K562 (cell line): ENCODE measurements around the gene EPHA4.

Source experiments
- GTF2F1 ChIP-seq: IDR thresholded peaks from 2 replicates; pipeline ENCODE4 v1.6.1; 2011; ENCODE audit warnings: low read depth, low read length, improper control_type of control experiment
- POLR2A ChIP-seq: fragments of 450-650 bp; conservative IDR thresholded peaks from 2 replicates; pipeline ENCODE4 v1.6.1; 2016
- SIN3A ChIP-seq, 2 experiments: fragments of 150-350 bp in 1 of 2; IDR thresholded peaks; 2 replicates each; pipeline ENCODE4 v1.6.1; 2011 to 2016; ENCODE audit warnings: borderline replicate concordance in 2 of 2, low read depth in 2 of 2, low read length in 2 of 2, mild to moderate bottlenecking in 2 of 2, moderate library complexity in 2 of 2; ENCODE audit not compliant: control insufficient read depth in 1 of 2
- TEAD4 ChIP-seq, 2 experiments: sonication (generic) in 1 of 2; formaldehyde crosslinking in 1 of 2; IDR thresholded peaks; 2 replicates each; pipeline versions ENCODE4 v1.6.1 to v1.8.0; 2012 to 2022; ENCODE audit warnings: borderline replicate concordance in 1 of 2, inconsistent platforms in 1 of 2, low read length in 1 of 2, mild to moderate bottlenecking in 1 of 2, missing genetic modification reagents in 1 of 2
- TOE1 ChIP-seq, 2 experiments: fragments of 450-650 bp in 1 of 2; sonication (generic) in 1 of 2; formaldehyde crosslinking in 1 of 2; IDR thresholded peaks; 2 replicates each; pipeline versions ENCODE4 v1.7.1 to v1.8.0; 2016 to 2022; ENCODE audit warnings: borderline replicate concordance in 2 of 2, mild to moderate bottlenecking in 2 of 2, antibody characterized with exemption in 1 of 2, inconsistent platforms in 1 of 2, low read depth in 1 of 2, missing genetic modification reagents in 1 of 2, moderate library complexity in 1 of 2
- XRCC3 ChIP-seq: fragments of 450-650 bp; IDR thresholded peaks from 2 replicates; pipeline ENCODE4 v1.6.1; 2017; ENCODE audit warnings: mild to moderate bottlenecking, moderate library complexity
- ZNF24 ChIP-seq: fragments of 450-650 bp; IDR thresholded peaks from 2 replicates; pipeline ENCODE4 v1.6.1; 2016
- TF ChIP-seq, protein P1 (sequence below), 3 experiments: IDR thresholded peaks in 2 of 3; conservative IDR thresholded peaks in 1 of 3; 2 replicates each; pipeline ENCODE4 v1.5.1; 2011 to 2012; ENCODE audit warnings: low read length in 3 of 3, mild to moderate bottlenecking in 3 of 3, control low read depth in 2 of 3, improper control_type of control experiment in 1 of 3, inconsistent platforms in 1 of 3, low read depth in 1 of 3, mixed read lengths in 1 of 3, moderate library complexity in 1 of 3; ENCODE audit not compliant: insufficient read depth in 2 of 3
- TF ChIP-seq, protein P2 (sequence below): fragments of 250-450 bp; sonication (Bioruptor Pico); IDR thresholded peaks from 2 replicates; pipeline ENCODE4 v1.5.0; 2021
- TF ChIP-seq, protein P3 (sequence below): fragments of 450-650 bp; IDR thresholded peaks from 2 replicates; pipeline ENCODE4 v1.6.1; 2016; ENCODE audit warnings: antibody characterized with exemption

DNA sequence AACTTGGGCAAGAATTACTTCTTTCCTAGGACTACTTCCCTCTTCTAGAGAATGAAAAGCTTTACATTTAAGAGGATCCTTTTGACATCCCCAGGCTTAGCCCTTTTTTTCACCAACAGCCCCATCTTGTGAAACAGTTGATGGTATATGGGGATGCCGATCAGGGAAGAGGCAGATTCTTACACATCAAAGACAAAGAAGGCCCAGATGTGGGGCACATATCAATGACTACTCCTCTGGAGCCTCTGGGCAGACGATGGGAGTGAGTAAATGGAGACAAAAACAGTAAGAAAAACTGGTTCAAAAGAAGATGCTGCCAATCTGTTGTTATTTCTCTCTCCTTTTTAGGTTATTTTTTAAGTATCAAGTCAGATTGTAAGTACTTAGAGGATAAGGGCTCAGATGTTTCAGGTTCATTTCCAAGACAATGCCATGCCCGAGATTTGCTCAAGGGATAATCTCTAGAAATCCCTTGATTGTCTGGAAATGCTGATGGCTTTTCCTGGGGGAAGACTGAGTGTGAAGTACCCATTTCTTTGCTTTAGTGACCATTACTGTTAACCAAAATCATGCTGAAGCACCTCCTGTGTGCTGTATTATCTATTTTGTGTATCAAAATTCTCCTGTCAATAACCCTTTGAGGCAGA, 117.5 kb downstream of the EPHA4 start:
- TF ChIP-seq ZNF24 (no peak), TOE1 (IDR thresholded peaks at IDR 0.05; ENCODE audit: borderline replicate concordance) (no peak), TOE1 (CRISPR knock-in tag; IDR thresholded peaks at IDR 0.05; ENCODE audit: borderline replicate concordance, low read depth) (no peak), POLR2A (no peak), XRCC3 (no peak), GTF2F1 (no peak), SIN3A (IDR thresholded peaks at IDR 0.05; ENCODE audit: borderline replicate concordance in 2 of 2, control insufficient read depth in 1 of 2, low read depth in 2 of 2, low read length in 2 of 2) (no peak), TEAD4 (IDR thresholded peaks at IDR 0.05; ENCODE audit: low read length) (no peak), TEAD4 (CRISPR knock-in tag; IDR thresholded peaks at IDR 0.05; ENCODE audit: borderline replicate concordance) (no peak)
- TF ChIP-seq, protein P1, sequence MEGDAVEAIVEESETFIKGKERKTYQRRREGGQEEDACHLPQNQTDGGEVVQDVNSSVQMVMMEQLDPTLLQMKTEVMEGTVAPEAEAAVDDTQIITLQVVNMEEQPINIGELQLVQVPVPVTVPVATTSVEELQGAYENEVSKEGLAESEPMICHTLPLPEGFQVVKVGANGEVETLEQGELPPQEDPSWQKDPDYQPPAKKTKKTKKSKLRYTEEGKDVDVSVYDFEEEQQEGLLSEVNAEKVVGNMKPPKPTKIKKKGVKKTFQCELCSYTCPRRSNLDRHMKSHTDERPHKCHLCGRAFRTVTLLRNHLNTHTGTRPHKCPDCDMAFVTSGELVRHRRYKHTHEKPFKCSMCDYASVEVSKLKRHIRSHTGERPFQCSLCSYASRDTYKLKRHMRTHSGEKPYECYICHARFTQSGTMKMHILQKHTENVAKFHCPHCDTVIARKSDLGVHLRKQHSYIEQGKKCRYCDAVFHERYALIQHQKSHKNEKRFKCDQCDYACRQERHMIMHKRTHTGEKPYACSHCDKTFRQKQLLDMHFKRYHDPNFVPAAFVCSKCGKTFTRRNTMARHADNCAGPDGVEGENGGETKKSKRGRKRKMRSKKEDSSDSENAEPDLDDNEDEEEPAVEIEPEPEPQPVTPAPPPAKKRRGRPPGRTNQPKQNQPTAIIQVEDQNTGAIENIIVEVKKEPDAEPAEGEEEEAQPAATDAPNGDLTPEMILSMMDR (IDR thresholded peaks at IDR 0.05 in 2 of 3, conservative IDR thresholded peaks at IDR 0.05 in 1 of 3; ENCODE audit: insufficient read depth in 2 of 3, low read depth in 1 of 3, low read length in 3 of 3) = no peak
- TF ChIP-seq, protein P2, sequence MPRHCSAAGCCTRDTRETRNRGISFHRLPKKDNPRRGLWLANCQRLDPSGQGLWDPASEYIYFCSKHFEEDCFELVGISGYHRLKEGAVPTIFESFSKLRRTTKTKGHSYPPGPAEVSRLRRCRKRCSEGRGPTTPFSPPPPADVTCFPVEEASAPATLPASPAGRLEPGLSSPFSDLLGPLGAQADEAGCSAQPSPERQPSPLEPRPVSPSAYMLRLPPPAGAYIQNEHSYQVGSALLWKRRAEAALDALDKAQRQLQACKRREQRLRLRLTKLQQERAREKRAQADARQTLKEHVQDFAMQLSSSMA (CRISPR knock-in tag) = no peak
- TF ChIP-seq, protein P3, sequence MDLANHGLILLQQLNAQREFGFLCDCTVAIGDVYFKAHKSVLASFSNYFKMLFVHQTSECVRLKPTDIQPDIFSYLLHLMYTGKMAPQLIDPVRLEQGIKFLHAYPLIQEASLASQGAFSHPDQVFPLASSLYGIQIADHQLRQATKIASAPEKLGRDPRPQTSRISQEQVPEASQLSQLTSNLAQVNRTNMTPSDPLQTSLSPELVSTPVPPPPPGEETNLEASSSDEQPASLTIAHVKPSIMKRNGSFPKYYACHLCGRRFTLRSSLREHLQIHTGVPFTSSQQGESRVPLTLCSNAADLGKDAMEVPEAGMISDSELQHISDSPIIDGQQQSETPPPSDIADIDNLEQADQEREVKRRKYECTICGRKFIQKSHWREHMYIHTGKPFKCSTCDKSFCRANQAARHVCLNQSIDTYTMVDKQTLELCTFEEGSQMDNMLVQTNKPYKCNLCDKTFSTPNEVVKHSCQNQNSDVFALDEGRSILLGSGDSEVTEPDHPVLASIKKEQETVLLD = no peak
